GM23248 (cell line): Measurements from ENCODE around the gene MCRS1. TPM values are rescaled to one million over a fixed set of nuclear protein-coding genes. Genes with fewer than 3 reads are reported as not detected.
"Not testable (repeated sequence)": the region's sequence is repeated elsewhere in the genome, so short reads cannot be mapped to it uniquely, and the experiment has no call there.

Source experiments
- DNase-seq: peaks from one replicate; pipeline ENCODE4 v3.0.0-alpha.2; 2015
- H2AFZ ChIP-seq: fragments of 200-600 bp; sonication (generic); 2 replicates; pipeline ENCODE4 v1.6.1; 2016; ENCODE audit warnings: antibody characterized with exemption
- H3F3A ChIP-seq: fragments of 200-600 bp; sonication (generic); 2 replicates; pipeline ENCODE4 v1.6.1; 2016; ENCODE audit warnings: mild to moderate bottlenecking, antibody characterized with exemption, mixed run types; ENCODE audit not compliant: insufficient read depth
- H3K27ac ChIP-seq: fragments of 200-600 bp; sonication (generic); 2 replicates; pipeline ENCODE4 v1.5.1; 2016; ENCODE audit warnings: mild to moderate bottlenecking
- H3K27me3 ChIP-seq: fragments of 200-600 bp; sonication (generic); replicated peaks from 2 replicates; pipeline ENCODE4 v1.6.1; 2016; ENCODE audit warnings: mild to moderate bottlenecking; ENCODE audit not compliant: insufficient read depth
- H3K36me3 ChIP-seq: fragments of 200-600 bp; sonication (generic); 2 replicates; pipeline ENCODE4 v1.6.1; 2016; ENCODE audit warnings: low read depth, mild to moderate bottlenecking
- H3K4me1 ChIP-seq: fragments of 200-600 bp; sonication (generic); 2 replicates; pipeline ENCODE4 v1.6.1; 2016; ENCODE audit warnings: mild to moderate bottlenecking; ENCODE audit not compliant: insufficient read depth
- H3K4me2 ChIP-seq: fragments of 200-600 bp; sonication (generic); one replicate; pipeline ENCODE4 v1.6.1; 2016; ENCODE audit warnings: mild to moderate bottlenecking; ENCODE audit not compliant: unreplicated experiment
- H3K4me3 ChIP-seq: fragments of 200-600 bp; sonication (generic); 2 replicates; pipeline ENCODE4 v1.5.1; 2016; ENCODE audit warnings: mild to moderate bottlenecking
- H3K79me2 ChIP-seq: fragments of 200-600 bp; sonication (generic); 2 replicates; pipeline ENCODE4 v1.6.1; 2016; ENCODE audit warnings: mild to moderate bottlenecking; ENCODE audit not compliant: insufficient read depth
- H3K9ac ChIP-seq: fragments of 200-600 bp; sonication (generic); 2 replicates; pipeline ENCODE4 v1.6.1; 2016; ENCODE audit warnings: mild to moderate bottlenecking
- H3K9me2 ChIP-seq: fragments of 200-600 bp; sonication (generic); 2 replicates; pipeline ENCODE4 v1.6.1; 2016; ENCODE audit warnings: mixed run types, mild to moderate bottlenecking, moderate library complexity; ENCODE audit not compliant: insufficient read depth
- H3K9me3 ChIP-seq: fragments of 200-600 bp; sonication (generic); one replicate; pipeline ENCODE4 v1.6.1; 2017; ENCODE audit warnings: low read depth
- H4K20me1 ChIP-seq: fragments of 200-600 bp; sonication (generic); 2 replicates; pipeline ENCODE4 v1.6.0; 2016; ENCODE audit not compliant: insufficient read depth
- EZH2 ChIP-seq: fragments of 200-600 bp; sonication (generic); IDR thresholded peaks from 2 replicates; pipeline ENCODE4 v1.6.1; 2018; ENCODE audit warnings: antibody characterized with exemption, mild to moderate bottlenecking; ENCODE audit not compliant: insufficient read depth, poor library complexity, severe bottlenecking
- EZH2phosphoT487 ChIP-seq: fragments of 200-600 bp; sonication (generic); IDR thresholded peaks from 2 replicates; pipeline ENCODE4 v1.6.1; 2018; ENCODE audit warnings: antibody characterized with exemption, moderate library complexity, mild to moderate bottlenecking, low read depth; ENCODE audit not compliant: insufficient read depth
- WGBS, 2 experiments: methylation state at CpG; one replicate each; pipeline ENCODE4 v1.1.6; 2015 to 2017; ENCODE audit warnings: low lambda C conversion rate in 2 of 2, low coverage in 1 of 2; ENCODE audit errors: missing lambda C conversion rate in 2 of 2; 5-methylcytosine and 5-hydroxymethylcytosine counted together
- in situ Hi-C: fragments of 300-500 bp; cut with MboI; formaldehyde crosslinking; loops from 2 replicates; pipeline ENCODE4 v1.15.0; 2020
- polyA plus RNA-seq: library from polyadenylated mRNA; unstranded; fragments of >200 nt; fragmentation: Nextera tagmentation; extraction: Ambion mirVana; gene quantifications from 2 replicates; pipeline ENCODE4 v1.2.1, GENCODE V29; 2016
- total RNA-seq: library from RNA; depleted of rRNA; stranded (reverse); fragments of >200 nt; shearing (Covaris generic); gene quantifications from 2 replicates; pipeline ENCODE4 v1.2.3, GENCODE V29; 2014

MCRS1 gene
- total and polyA plus RNA-seq, 2 experiments from 2014 or later, result 54.9 to 64.2 TPM

GRCh38 chr12:49609875-49610154 is 41.9 kb upstream of the MCRS1 start:
- TF ChIP-seq EZH2, result no peak
- TF ChIP-seq EZH2phosphoT487, result no peak
- H3K4me1 ChIP-seq, result no peaks in the 10 kb centered on the region
- no peak overlapping the region for H2AFZ ChIP-seq
- no peaks in the 10 kb centered on the region for H3F3A ChIP-seq
- H3K9ac ChIP-seq, result no peak overlapping the region
- H3K79me2 ChIP-seq, result no peaks in the 10 kb centered on the region
- H3K4me3 ChIP-seq, result no peak overlapping the region
- no peaks in the 10 kb centered on the region for H3K9me2 ChIP-seq
- no peaks in the 10 kb centered on the region for H4K20me1 ChIP-seq
- no peaks in the 10 kb centered on the region for H3K9me3 ChIP-seq
- no peak overlapping the region for H3K27ac ChIP-seq
- H3K4me2 ChIP-seq, result no peak overlapping the region
- in situ Hi-C loops, result no loop called here
- no peaks in the 10 kb centered on the region for H3K36me3 ChIP-seq
- peak; percentile 37 for DNase-seq
- H3K27me3 ChIP-seq, result no peaks in the 10 kb centered on the region
- 21 to 50% methylated on average over 1 of the region's 1 CpG for WGBS, 2 experiments

- Histone ChIP-seq H3K36me3 (no peaks in the 10 kb centered on the region), H3K9ac (no peak overlapping the region), H3K9me3 (no peaks in the 10 kb centered on the region), H3K27ac (no peak overlapping the region), H3K79me2 (no peaks in the 10 kb centered on the region), H3K4me1 (no peaks in the 10 kb centered on the region), H2AFZ (no peak overlapping the region), H3K27me3 (no peaks in the 10 kb centered on the region), H3K4me3 (no peak overlapping the region), H3K9me2 (no peaks in the 10 kb centered on the region), H3F3A (no peaks in the 10 kb centered on the region), H4K20me1 (no peaks in the 10 kb centered on the region), H3K4me2 (no peak overlapping the region)
- in situ Hi-C loops, result no loop called here
- DNase-seq, result no peak
- WGBS, 2 experiments, result 90 to 92% methylated on average over 2 of the region's 2 CpGs
- TF ChIP-seq EZH2 (no peak), EZH2phosphoT487 (no peak)
Measured at GRCh38 chr12:49609059-49609874, 41.3 kb upstream of the MCRS1 start.

- H3K27ac ChIP-seq, H3F3A ChIP-seq, H3K9me2 ChIP-seq, H3K4me3 ChIP-seq, H2AFZ ChIP-seq, H3K36me3 ChIP-seq, in situ Hi-C loops, H3K79me2 ChIP-seq, H3K9ac ChIP-seq, H3K4me2 ChIP-seq, H3K9me3 ChIP-seq, H3K4me1 ChIP-seq, H3K27me3 ChIP-seq, DNase-seq, H4K20me1 ChIP-seq: not testable (repeated sequence)
- WGBS, 2 experiments, result 94 to 97% methylated on average over 4 of the region's 4 CpGs
Measured at GRCh38 chr12:49605539-49605938, 37.6 kb upstream of the MCRS1 start, which contains the start of gene FAM186B. FAM186B (minus strand) TSS chr12:49605639; CDS start chr12:49605477, 162 bp downstream.

DNA sequence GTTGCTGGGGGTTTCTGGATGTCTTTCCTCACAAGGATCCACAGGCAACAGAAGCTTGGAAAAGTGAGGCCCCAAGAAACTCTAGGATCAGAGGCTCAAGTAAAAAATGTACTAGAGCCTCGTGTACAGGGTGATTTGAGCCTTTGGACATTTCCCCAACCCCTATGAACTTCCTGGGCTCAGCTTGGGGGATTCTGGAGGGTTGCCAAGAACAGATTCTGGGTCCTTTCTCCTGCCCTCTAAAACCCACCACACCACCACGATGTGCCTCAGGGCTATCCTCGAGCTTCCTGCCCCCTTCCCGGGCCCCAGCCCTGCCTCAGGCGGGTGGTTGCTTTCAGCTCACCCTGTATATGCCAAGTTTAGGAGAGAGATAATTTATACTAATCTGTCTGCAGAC is 36.9 kb upstream of the MCRS1 start:
- Histone ChIP-seq H3K4me1 (no peaks in the 10 kb centered on the region), H3K9ac (no peak overlapping the region), H3K4me2 (no peak overlapping the region), H2AFZ (no peak overlapping the region), H3F3A (no peaks in the 10 kb centered on the region), H3K4me3 (no peak overlapping the region), H3K9me2 (no peaks in the 10 kb centered on the region), H3K9me3 (no peaks in the 10 kb centered on the region), H3K27me3 (no peaks in the 10 kb centered on the region), H3K79me2 (no peaks in the 10 kb centered on the region), H4K20me1 (no peaks in the 10 kb centered on the region), H3K27ac (no peak overlapping the region), H3K36me3 (no peaks in the 10 kb centered on the region)
- in situ Hi-C loops, result no loop called here
- no peak for TF ChIP-seq EZH2
- TF ChIP-seq EZH2phosphoT487, result no peak
- WGBS, 2 experiments, result 59 to 60% methylated on average over 5 of the region's 5 CpGs
- DNase-seq, result no peak

GRCh38 chr12:49603721-49604120 is 35.8 kb upstream of the MCRS1 start:
- no peak overlapping the region for H3K4me2 ChIP-seq
- H3K4me1 ChIP-seq, result no peaks in the 10 kb centered on the region
- no peaks in the 10 kb centered on the region for H3K27me3 ChIP-seq
- H3K36me3 ChIP-seq, result no peaks in the 10 kb centered on the region
- DNase-seq, result no peak
- 67 to 71% methylated on average over 1 of the region's 1 CpG for WGBS, 2 experiments
- no peaks in the 10 kb centered on the region for H3K9me2 ChIP-seq
- no peak overlapping the region for H3K27ac ChIP-seq
- TF ChIP-seq EZH2 (no peak), EZH2phosphoT487 (no peak)
- no peaks in the 10 kb centered on the region for H3F3A ChIP-seq
- H3K9ac ChIP-seq, result no peak overlapping the region
- H3K9me3 ChIP-seq, result no peaks in the 10 kb centered on the region
- no peak overlapping the region for H3K4me3 ChIP-seq
- H3K79me2 ChIP-seq, result no peaks in the 10 kb centered on the region
- in situ Hi-C loops, result no loop called here
- no peaks in the 10 kb centered on the region for H4K20me1 ChIP-seq
- H2AFZ ChIP-seq, result no peak overlapping the region
